Ishikawa (cell line): ENCODE measurements around the gene ADAMTS13.

ENCODE experiments used
- CEBPB ChIP-seq: IDR thresholded peaks from 2 replicates; pipeline ENCODE4 v1.6.1; 2012
- CREB1 ChIP-seq: IDR thresholded peaks from 2 replicates; pipeline ENCODE4 v1.6.1; 2012; ENCODE audit warnings: low read depth
- EGR1 ChIP-seq: IDR thresholded peaks from 2 replicates; pipeline ENCODE4 v1.6.1; 2012
- EP300 ChIP-seq: IDR thresholded peaks from 2 replicates; pipeline ENCODE4 v1.6.1; 2012; ENCODE audit warnings: borderline replicate concordance
- FOXM1 ChIP-seq: IDR thresholded peaks from 2 replicates; pipeline ENCODE4 v1.6.1; 2012; ENCODE audit warnings: low read depth, borderline replicate concordance
- MAX ChIP-seq: IDR thresholded peaks from 2 replicates; pipeline ENCODE4 v1.6.1; 2012
- NFIC ChIP-seq: IDR thresholded peaks from 2 replicates; pipeline ENCODE4 v1.6.1; 2012
- RAD21 ChIP-seq: IDR thresholded peaks from 2 replicates; pipeline ENCODE4 v1.6.1; 2012; ENCODE audit warnings: low read depth
- REST ChIP-seq: IDR thresholded peaks from 2 replicates; pipeline ENCODE4 v1.6.1; 2012; ENCODE audit warnings: low read depth, mild to moderate bottlenecking
- TAF1 ChIP-seq: IDR thresholded peaks from 2 replicates; pipeline ENCODE4 v1.6.1; 2012; ENCODE audit warnings: low read depth, mild to moderate bottlenecking
- TCF12 ChIP-seq: IDR thresholded peaks from 2 replicates; pipeline ENCODE4 v1.6.1; 2012; ENCODE audit warnings: low read depth
- TEAD4 ChIP-seq: IDR thresholded peaks from 2 replicates; pipeline ENCODE4 v1.6.1; 2012
- USF1 ChIP-seq: IDR thresholded peaks from 2 replicates; pipeline ENCODE4 v1.6.1; 2012
- YY1 ChIP-seq: IDR thresholded peaks from 2 replicates; pipeline ENCODE4 v1.6.1; 2012; ENCODE audit warnings: low read depth
- ZBTB7A ChIP-seq: IDR thresholded peaks from 2 replicates; pipeline ENCODE4 v1.6.1; 2012; ENCODE audit warnings: low read depth

ADAMTS13 gene

GRCh38 chr9:133420392-133420827 is 1.8 kb upstream of the ADAMTS13 start:
- no peak for TF ChIP-seq CREB1
- TF ChIP-seq EGR1: no peak
- no peak for TF ChIP-seq TCF12
- no peak for TF ChIP-seq TAF1
- no peak for TF ChIP-seq FOXM1
- TF ChIP-seq ZBTB7A: no peak
- TF ChIP-seq YY1: no peak
- no peak for TF ChIP-seq REST
- no peak for TF ChIP-seq CEBPB
- TF ChIP-seq NFIC: no peak
- no peak for TF ChIP-seq MAX
- TF ChIP-seq USF1: no peak
- TF ChIP-seq TEAD4: no peak
- no peak for TF ChIP-seq EP300
- no peak for TF ChIP-seq RAD21

GRCh38 chr9:133423216-133423615 is 1.0 kb downstream of the ADAMTS13 start:
- TF ChIP-seq MAX (no peak), TEAD4 (no peak), NFIC (no peak), YY1 (no peak), EGR1 (no peak), CREB1 (no peak), REST (no peak), RAD21 (no peak), ZBTB7A (no peak)

- TF ChIP-seq REST: no peak
- no peak for TF ChIP-seq ZBTB7A
- no peak for TF ChIP-seq CREB1
- no peak for TF ChIP-seq NFIC
- TF ChIP-seq TEAD4: no peak
- no peak for TF ChIP-seq EGR1
- TF ChIP-seq EP300: no peak
- TF ChIP-seq YY1: no peak
- no peak for TF ChIP-seq RAD21
- TF ChIP-seq TAF1: no peak
- TF ChIP-seq TCF12: no peak
- TF ChIP-seq FOXM1: no peak
Observed at GRCh38 chr9:133424187-133424586, 2.0 kb downstream of the ADAMTS13 start.

GRCh38 chr9:133425049-133425632 is 3.0 kb downstream of the ADAMTS13 start:
- TF ChIP-seq ZBTB7A (no peak), YY1 (no peak), CREB1 (no peak), MAX (no peak), RAD21 (no peak), EP300 (no peak), EGR1 (no peak), FOXM1 (no peak), USF1 (no peak), REST (no peak), TCF12 (no peak), TEAD4 (no peak), TAF1 (no peak)
